AML-193 (cell line): ENCODE measurements around the gene MYO1E.

Experiments
- DNase-seq, 2 experiments: peaks; one replicate each; lab custom pipeline; 2025; lab: John Stamatoyannopoulos, UW

Gene MYO1E

GRCh38 chr15:59262316-59262715, 110.4 kb downstream of the MYO1E start:
- DNase-seq, result no peak

- DNase-seq, result no peak
Measured at GRCh38 chr15:59260090-59260489, 112.6 kb downstream of the MYO1E start.

- no peak for DNase-seq
Measured at GRCh38 chr15:59259137-59259943, 113.3 kb downstream of the MYO1E start.

- DNase-seq, result no peak
Measured at GRCh38 chr15:59258317-59258716, 114.4 kb downstream of the MYO1E start.

GRCh38 chr15:59257140-59257539, 115.5 kb downstream of the MYO1E start:
- no peak for DNase-seq

- DNase-seq, result no peak
Measured at GRCh38 chr15:59256482-59256881, 116.2 kb downstream of the MYO1E start.

GRCh38 chr15:59255680-59256336, 116.9 kb downstream of the MYO1E start:
- no peak for DNase-seq

GRCh38 chr15:59252137-59252536, 120.5 kb downstream of the MYO1E start:
- no peak for DNase-seq

GRCh38 chr15:59251001-59251845, 121.4 kb downstream of the MYO1E start:
- DNase-seq, result no peak

- DNase-seq, result no peak
Measured at GRCh38 chr15:59250249-59250648, 122.4 kb downstream of the MYO1E start.

GRCh38 chr15:59249816-59250215, 122.9 kb downstream of the MYO1E start:
- no peak for DNase-seq

- DNase-seq, result peak; percentile 47 to 67
Measured at GRCh38 chr15:59247364-59247763, 125.3 kb downstream of the MYO1E start.

- no peak for DNase-seq
Measured at GRCh38 chr15:59245559-59245958, 127.1 kb downstream of the MYO1E start.

GRCh38 chr15:59244337-59244736, 128.3 kb downstream of the MYO1E start:
- no peak for DNase-seq

- DNase-seq, result no peak
Measured at GRCh38 chr15:59243622-59244021, 129.0 kb downstream of the MYO1E start.

- no peak for DNase-seq
Measured at GRCh38 chr15:59242649-59243048, 130.0 kb downstream of the MYO1E start.

GRCh38 chr15:59240036-59240435, 132.6 kb downstream of the MYO1E start:
- no peak for DNase-seq

GRCh38 chr15:59237924-59238331, 134.7 kb downstream of the MYO1E start:
- peak; percentile 47 to 58 for DNase-seq

- DNase-seq, result peak; percentile 69 to 70
Measured at GRCh38 chr15:59237119-59237855, 135.4 kb downstream of the MYO1E start.

GRCh38 chr15:59236394-59236793, 136.3 kb downstream of the MYO1E start:
- DNase-seq, result no peak

- no peak for DNase-seq
Measured at GRCh38 chr15:59232476-59232875, 140.2 kb downstream of the MYO1E start.

GRCh38 chr15:59230531-59231055, 142.1 kb downstream of the MYO1E start:
- no peak for DNase-seq
